ENCODE results near the gene TEX48. TPM values are rescaled to one million over a fixed set of nuclear protein-coding genes. Genes with fewer than 3 reads are reported as not detected.

The TEX48 gene
- total RNA-seq, 1 donor from 2014 or later = not detected

DNA sequence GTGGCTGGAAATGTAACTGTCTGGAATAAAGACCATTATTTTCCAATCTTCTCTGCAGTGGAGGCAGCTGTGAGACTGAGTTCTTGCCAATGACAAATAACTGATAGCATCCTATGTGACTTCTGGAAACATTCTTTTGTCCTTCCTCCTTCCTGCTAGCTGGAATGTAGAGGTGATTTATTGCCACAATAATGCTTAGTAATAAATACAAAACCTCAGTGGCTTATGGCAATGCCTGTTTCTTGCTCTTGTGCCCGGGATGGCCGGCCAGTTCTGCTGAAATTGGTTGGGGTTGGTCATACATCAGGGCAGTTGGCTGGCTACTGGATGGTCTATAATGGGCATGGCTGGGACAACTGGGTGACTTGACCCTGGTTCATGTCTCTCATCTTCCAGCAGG, 12.2 kb upstream of the TEX48 start:
- DNase-seq (ENCODE audit: low spot score in 2 of 2) (no peak), FAIRE-seq (no peak)

DNA sequence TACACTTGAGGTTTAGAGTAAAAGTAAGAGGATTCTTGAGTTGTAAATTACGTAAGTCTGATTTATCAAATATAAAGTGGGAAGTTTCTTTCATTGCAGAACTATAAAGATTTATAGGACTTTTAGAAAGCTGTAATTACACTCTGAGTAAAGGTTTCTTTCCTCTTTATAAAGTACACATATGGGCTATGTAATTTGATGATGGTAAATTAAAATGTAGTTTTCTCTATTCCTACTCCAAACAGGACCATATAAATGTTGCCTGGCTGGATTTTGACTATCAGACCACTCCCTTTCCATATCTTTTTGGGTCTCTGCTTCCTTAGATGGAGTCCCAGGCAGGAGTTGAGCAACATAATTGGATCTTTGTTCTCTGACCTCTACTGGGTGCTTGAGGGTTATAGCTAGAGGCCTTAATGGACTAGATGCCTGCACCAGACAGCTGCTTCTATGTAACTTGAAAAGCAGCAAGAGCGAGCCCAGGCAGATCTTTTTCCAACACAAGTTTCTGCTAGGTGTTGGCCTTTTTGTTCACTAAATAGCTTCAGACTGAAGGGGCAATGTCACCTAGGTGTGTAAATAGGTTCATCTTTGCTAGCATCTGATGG, 11.4 kb upstream of the TEX48 start:
- no peak for DNase-seq (ENCODE audit: low spot score in 2 of 2)
- no peak for FAIRE-seq

DNA sequence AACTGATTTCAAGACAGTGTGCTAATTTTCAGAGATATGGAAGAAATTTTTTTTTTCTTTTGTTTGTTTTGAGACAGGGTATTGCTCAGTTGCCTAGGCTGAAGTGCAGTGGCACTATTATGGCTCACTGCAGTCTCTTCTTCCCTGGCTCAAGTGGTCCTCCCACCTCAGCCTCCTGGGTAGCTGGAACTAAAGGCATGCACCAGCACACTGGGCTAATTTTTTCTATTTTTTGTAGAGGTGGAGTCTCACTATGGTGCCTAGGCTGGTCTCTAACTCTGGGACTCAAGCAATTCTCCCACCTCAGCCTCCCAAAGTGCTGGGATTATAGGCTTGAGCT, 9.9 kb upstream of the TEX48 start:
- FAIRE-seq (no peak), DNase-seq (ENCODE audit: low spot score in 2 of 2) (no peak)

DNA sequence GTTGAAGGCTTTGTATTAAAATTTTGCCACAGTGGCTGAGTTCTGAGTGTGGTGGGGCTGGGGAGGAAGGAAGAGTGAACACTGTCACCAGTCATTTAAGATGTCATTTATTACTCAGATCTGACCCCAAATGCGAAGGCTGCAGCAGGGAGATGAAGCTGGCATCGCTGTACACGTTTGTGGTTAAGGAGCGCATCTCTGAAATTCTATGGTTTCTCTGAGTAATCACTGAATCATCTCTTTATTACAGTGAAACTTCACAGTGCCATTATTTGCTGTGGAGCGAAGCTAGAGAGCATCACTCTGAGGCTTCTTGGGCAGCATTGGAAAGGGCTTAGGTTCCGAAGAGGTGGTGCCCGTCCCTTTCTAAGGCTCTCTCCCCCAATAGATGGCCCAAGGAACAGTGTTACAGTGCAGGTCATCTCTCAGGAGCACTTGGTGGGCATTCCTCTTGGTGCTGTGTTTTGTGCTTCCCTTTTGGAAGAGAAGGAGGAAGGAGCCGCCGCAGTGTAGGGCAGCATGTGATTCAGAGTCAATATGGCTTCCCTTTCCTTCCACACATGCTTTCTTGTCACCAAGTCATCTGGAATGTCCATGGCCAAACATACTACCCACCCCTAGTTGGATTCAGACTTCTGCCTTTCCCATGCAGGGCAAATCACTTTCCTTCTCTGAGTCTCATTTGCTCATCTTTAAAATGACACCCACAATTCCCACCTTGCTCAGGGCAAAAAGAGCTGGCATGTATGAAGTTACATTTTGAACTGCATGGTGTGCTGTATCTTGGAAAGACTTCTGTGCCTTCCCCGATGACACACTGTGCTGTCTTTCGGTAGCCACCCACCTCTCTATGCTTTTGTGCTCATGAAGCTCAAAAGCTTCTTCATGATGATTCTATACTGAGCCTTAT, 9.3 kb upstream of the TEX48 start:
- FAIRE-seq (no peak), DNase-seq (ENCODE audit: low spot score in 2 of 2) (no peak)

DNA sequence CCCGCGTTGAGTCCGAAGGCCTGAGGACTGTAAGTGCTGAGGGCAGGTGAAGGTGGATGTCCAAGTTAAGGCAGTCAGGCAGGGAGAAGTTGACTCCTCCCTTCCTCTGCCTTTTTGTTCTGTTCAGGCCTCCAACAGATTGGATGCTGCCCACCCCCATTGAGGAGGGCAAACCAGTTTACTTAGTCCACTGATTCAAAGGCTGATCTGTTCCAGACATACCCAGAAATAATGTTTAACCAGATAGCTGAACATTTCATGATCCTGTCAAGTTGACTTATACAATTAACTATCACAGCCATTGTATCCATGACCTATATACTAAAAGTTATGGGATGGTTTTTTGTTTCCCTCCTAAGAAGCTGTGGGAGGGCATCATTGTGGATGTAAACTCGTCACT, 8.3 kb upstream of the TEX48 start:
- no peak for FAIRE-seq
- no peak for DNase-seq (ENCODE audit: low spot score in 2 of 2)

DNA sequence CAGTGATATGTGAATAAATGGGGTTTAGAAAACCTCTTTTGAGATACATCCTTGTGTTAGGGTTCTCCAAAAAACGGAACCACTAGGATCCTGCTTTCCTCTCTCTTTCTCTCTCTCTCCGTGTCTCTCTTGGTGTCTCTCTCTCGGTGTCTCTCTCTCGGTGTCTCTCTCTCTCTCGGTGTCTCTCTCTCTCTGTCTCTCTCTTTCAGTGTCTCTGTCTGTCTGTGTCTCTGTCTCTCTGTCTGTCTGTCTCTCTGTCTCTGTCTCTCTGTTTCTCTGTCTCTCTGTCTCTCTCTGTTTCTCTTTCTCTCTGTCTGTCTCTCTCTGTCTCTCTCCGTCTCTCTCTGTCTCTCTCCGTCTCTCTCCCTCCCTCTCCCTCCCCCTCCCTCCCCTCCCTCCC, 7.8 kb upstream of the TEX48 start:
- DNase-seq (ENCODE audit: low spot score in 2 of 2) (no peak), FAIRE-seq (no peak)

DNA sequence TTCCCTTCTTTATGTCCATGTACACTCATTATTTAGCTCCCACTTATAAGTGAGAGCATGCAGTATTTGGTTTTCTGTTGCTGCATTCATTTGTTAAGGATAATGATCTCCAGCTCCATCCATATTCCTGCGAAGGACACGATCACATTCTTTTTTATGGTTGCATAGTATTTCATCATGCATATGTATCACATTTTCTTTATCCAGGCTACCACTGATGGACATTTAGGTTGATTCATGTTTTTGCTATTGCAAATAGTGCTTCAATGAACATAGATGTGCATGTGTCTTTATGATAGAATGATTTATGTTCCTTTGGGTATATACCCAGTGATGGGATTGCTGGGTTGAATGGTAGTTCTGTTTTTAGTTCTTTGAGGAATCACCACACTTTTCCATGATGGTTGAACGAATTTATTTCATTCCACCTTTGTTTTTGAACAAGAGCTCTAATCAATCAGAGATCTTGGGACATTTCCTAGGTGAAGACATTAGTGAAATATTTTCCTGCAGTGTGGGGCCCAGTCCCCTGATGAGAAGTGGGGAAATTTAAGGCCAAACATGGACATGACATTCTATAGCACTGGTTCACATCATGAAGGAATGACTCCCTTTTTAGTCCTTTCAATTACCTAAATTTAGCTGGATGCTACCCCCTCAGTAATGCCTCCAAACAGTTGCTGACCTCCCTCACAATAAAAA, 7.1 kb upstream of the TEX48 start:
- no peak for FAIRE-seq

DNA sequence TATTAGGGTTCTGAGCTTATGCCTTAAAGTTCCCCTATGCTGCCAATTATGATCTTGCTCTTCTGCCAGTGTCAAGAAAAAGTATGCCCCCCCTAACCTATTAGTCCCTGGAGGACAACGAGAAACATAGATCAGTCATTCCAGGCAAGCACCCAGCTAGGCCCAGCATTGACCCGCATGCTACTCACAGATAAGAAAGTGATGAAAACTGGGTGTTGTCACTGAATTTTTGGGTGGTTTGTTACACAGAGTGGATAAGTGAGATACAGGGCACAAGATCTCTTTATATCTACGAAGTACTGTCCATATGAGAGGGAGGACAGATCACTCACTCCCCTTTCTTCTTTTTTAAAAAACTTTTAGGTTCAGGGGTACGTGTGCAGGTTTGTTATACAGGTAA, 6.4 kb upstream of the TEX48 start:
- FAIRE-seq (no peak), DNase-seq (ENCODE audit: low spot score in 2 of 2) (no peak)

More for the DNA sequence above, 7.1 kb upstream of the TEX48 start:
- DNase-seq (ENCODE audit: low spot score in 2 of 2) = no peak

DNA sequence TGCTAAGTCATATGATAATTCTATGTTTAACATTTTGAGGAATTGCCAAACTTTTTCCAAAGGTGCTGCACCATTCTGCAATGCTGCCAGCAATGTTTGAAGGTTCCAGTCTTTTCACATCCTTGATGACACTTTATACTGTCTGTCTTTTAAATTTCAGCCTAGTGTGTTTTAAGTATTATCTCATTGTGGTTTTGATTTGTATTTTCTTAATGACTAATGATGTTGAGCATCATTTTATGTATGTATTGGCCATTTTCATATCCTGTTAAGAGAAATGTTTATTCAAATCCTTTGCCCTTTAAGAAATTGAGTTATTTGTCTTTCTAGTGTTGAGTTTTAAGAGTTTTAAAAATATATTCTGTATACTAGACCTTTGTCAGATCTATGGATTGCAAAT, 5.0 kb upstream of the TEX48 start:
- FAIRE-seq (no peak), DNase-seq (ENCODE audit: low spot score in 2 of 2) (no peak)

DNA sequence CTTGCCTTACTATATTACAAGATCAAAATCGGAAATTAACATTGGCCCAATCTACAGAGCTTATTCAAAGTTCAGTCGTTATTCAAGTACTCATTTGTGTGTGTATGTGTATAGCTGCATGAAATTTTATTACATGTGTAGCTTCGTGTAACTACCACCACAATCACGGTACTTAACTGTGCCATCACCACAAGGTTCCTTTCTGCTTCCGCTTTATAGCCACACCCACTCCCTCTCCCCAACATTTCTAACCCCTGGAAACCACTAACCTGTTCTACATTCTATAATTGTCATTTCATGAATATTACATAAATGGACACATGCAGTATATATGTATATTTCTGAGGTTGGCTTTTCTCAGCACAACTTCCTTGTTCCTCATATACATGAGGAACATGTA, 4.0 kb upstream of the TEX48 start:
- FAIRE-seq (no peak), DNase-seq (ENCODE audit: low spot score in 2 of 2) (no peak)

DNA sequence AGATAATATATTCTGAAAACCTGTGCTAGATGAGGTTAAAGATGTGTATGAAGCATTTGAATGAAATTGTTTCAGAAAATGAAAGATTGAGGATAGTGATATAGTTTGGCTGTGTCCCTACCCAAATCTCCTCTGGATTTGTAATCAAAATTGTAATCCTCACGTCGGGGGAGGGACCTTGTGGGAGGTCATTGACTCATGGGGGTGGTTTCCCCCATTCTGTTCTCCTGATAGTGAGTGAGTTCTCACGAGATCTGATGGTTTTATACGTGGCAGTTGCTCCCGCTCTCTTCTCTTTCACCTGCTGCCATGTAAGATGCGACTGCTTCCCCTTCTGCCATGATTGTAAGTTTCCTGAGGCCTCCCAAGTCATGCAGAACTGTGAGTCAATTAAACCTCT, 2.0 kb upstream of the TEX48 start:
- no peak for DNase-seq (ENCODE audit: low spot score in 2 of 2)
- FAIRE-seq = no peak

DNA sequence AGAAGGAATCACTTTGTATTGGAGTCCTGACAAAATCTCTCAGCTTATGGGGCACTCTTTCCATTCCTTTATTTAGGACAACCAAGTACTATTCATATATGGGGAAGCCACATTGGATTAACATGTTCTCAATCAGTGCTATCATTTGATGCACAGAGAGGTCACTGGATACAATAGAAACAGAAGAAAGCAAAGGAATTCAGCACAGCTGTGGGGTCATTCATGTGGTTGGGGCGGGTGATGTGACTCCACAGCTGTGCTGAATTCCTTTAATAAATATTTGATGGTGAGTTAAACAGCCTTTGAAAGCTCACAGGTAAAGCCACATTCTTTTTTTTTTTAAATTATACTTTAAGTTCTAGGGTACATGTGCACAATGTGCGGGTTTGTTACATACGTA, 854 bp upstream of the TEX48 start:
- FAIRE-seq = no peak

DNA sequence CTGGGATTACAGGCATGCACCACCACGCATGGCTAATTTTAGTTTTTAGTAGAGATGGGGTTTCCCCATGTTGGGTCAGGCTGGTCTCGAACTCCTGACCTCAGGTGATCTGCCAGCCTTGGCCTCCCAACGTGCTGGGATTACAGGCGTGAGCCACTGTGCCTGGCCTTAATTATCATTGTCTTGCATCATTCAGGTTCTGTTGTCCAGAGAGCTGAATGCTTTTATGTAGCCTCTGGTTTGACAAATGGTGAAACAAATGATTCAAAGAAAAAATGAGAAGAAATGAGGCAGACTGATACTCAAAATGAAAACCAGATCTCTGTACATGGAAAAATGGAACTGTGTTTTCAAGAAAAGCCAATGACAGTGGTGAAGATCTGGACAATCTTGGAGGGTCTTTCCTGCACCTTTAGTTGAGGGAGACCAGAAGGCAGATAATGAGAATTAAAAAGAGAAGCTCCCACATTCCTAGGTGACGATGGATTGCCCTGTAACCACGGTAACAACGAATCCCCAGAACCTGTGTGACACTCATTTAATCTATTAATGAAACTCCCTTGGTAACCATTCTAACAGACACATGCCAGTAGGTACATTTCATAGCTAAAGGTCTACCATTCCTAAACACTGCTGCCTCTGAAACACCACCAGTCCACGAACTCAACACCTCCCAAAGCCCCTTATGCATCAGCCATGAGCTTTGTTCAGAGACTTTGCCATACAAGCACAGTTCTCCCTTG, 1.6 kb downstream of the TEX48 start:
- FAIRE-seq (no peak), DNase-seq (ENCODE audit: low spot score in 2 of 2) (no peak)

More for the DNA sequence above, 854 bp upstream of the TEX48 start:
- DNase-seq (ENCODE audit: low spot score in 2 of 2) = no peak

DNA sequence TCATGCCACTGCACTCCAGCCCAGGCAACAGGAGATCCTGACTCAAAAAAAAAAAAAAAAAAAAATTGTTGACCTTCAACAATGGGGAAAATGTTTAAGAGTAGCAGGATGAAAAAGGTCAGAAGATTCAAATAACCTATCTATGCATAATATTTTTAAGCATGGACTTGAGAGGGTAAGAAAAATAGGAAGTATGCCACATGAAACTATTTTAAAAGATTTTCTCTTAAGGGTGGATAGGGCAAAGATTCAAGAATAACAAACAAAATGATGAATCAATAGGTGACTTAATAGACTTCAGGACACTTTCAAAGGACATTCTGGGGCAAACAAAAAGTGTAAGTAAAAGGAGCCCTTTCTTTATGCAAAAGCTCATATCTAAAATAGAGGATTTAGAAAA, 3.2 kb downstream of the TEX48 start:
- no peak for FAIRE-seq
- no peak for DNase-seq (ENCODE audit: low spot score in 2 of 2)

DNA sequence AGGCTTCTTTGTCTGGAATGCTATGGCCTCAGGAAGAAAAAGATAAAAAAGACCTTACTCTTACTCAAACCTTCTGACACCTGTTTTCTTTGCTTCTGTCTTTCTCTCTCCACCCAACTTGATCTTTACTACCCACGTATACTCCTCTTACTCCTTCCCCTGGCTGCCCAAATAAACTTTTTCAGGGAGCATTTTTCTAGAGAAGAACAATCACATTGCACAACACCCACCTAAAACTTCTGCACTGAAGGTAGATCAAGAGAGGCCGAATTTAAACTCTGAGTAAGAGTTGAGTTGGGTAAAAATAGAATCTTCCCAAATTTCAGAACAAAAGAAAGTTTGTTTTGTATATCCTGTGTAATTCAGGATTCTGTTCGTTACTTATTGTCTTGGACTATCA, 3.9 kb downstream of the TEX48 start:
- FAIRE-seq (no peak), DNase-seq (ENCODE audit: low spot score in 2 of 2) (no peak)

DNA sequence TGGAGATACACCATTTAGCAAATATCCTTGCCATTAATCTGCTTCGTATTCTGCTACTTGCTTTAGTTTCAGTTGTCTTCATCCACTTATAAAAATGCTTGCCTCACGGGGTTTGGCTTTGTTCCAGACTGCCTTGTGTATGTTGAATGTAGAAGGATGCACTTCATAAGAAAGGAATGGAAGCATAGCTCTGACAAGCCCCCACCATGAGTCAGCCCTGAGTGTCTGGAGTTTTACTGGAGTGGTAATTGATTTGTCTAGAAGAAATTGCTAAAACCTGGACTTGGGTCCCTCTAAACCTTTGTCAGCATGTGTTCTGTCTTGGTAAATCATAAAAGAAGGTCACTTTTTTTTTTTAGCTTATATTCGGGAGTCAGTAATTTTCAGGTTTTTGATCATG, 4.6 kb downstream of the TEX48 start:
- FAIRE-seq (no peak), DNase-seq (ENCODE audit: low spot score in 2 of 2) (no peak)

DNA sequence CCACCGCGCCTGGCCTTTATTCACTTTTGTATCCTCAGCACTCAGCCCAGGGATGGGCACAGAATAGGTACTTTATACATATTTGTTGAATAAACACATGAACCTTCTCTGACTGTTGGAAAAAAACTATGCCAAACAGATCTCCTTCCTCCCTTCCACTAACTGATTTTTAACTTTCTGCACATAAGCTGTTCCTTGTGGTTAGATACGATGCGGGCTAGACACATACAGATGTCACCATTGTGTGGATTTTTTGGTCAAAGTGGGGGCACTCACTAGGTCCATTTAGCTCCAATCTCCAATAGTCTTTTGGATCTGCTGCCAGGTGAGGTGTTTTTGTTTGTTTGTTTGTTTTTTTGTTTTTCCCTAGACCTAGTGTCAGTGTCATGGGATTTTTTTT, 5.1 kb downstream of the TEX48 start:
- no peak for DNase-seq (ENCODE audit: low spot score in 2 of 2)
- FAIRE-seq = no peak

DNA sequence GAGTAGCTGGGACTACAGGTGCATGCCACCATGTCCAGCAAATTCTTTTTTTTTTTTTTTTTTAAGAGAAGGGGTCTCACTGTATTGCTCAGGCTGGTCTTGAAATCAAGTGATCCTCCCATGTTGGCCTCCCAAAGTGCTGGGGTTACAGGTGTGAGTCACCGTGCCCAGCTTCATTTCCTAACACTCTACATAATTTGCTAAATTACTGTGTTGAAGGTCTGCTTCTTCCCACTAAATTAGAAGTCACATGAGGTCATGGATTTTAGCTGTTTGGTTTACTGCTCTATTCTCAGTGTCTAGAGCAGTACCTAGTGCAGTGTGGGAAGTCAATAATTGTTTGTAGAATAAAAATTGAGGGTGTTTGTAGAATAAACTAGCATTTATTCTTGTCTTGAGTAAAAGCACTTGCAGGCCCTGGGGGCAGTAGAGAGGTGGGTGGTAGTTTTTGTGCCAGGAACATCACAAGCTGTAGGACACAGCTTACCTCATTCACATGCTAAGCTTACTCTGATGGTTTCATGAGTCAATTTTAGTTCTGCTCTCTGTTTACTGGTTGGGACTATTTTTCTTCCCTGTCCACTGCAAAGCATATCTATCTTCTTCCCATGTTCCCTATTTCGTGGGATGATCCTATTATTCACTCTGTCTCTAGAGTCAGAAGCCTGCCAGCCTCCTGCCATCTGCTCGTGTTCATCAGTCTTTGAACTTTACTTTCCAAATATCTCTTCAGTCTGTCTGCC, 7.0 kb downstream of the TEX48 start:
- no peak for DNase-seq (ENCODE audit: low spot score in 2 of 2)
- no peak for FAIRE-seq

DNA sequence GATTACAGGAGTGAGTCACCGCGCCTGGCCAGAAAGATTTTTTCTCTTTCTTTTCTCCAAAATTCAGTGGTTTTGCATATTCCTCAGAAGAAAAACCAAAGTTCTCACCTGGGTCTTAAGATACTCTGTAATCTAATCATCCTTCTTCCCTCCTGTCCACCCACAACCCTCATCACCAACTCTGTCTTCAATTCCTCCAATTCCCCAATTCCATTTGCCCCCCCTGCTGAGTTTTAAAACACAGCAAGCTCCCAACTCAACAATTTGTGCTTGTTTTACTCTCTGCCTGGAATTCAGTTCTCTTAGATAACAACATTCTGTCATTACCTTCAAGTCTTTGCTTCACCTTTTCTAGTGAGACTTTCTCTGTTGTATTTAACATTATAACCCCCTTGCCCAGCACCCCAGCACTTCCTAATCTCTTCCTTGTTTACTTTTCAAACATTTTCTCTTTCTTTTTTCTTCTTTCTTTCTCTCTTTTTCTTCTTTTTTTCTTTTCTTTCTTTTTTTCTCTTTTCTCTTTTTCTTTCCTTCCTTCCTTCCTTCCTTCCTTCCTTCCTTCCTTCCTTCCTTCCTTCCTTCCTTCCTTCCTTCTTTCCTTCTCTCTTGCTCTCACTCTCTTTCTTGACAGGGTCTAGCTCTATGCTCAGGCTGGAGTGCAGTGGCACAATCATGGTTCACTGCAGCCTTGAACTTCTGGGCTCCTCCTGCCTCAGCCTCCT, 7.8 kb downstream of the TEX48 start:
- FAIRE-seq (no peak), DNase-seq (ENCODE audit: low spot score in 2 of 2) (no peak)

DNA sequence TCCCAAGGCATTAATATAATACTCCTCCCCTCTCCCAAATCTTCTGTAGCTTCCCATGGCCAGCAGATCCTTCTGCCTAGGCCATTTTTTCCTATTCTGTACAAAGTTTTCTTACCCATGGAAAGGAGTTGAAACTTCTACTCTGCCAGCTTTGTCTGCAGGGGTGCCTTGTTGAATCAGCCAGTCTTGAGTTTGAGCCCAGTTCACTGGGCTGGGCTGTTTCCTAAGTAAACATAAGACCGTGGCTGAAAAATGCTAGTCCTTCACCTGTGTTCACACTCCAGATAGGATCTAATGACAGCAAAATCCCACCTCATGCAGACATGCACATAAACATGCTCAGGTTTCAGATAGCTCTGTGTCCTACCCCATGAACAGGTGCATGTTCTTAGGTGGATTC, 10.4 kb downstream of the TEX48 start:
- DNase-seq (ENCODE audit: low spot score in 2 of 2) (no peak), FAIRE-seq (no peak)
